ENCODE data around the gene LBH.

Gene LBH

DNA sequence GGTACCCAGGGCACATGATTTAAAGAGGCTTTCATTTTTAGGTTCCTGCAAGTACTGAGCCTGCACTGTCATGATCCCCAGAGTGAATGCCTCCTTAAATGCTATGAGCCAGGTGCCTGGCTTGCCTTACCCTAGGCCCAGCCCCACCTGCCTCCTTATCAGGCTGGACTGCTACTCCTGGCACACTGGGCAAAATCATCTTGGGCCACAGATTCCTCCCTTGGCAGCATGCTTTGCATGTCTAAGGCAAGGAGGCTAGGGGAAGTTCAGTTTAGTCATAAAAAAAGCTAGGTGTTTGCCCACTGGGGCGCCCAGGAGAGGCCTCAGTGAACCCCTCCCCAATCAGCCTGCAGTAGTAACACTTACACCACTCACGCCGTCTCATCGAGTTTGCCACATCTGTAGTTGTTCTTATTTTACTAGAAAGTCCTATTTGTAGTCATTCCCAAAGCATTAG, 45.1 kb downstream of the LBH start:
- DNase-seq (ENCODE audit: extremely low spot score): no peak
- ChIA-PET POLR2A (no interaction called here), CTCF (no interaction called here)
- TF ChIP-seq, protein P1, sequence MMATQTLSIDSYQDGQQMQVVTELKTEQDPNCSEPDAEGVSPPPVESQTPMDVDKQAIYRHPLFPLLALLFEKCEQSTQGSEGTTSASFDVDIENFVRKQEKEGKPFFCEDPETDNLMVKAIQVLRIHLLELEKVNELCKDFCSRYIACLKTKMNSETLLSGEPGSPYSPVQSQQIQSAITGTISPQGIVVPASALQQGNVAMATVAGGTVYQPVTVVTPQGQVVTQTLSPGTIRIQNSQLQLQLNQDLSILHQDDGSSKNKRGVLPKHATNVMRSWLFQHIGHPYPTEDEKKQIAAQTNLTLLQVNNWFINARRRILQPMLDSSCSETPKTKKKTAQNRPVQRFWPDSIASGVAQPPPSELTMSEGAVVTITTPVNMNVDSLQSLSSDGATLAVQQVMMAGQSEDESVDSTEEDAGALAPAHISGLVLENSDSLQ (IDR thresholded peaks at IDR 0.05): no peak
- no peak for TF ChIP-seq ARNT (IDR thresholded peaks at IDR 0.05)
- TF ChIP-seq FOXA1 (IDR thresholded peaks at IDR 0.05): no peak
- TF ChIP-seq LEF1 (IDR thresholded peaks at IDR 0.05; ENCODE audit: borderline replicate concordance): no peak
- no peak for TF ChIP-seq FOXM1 (IDR thresholded peaks at IDR 0.05; ENCODE audit: borderline replicate concordance)
- no peak for TF ChIP-seq SUZ12 (IDR thresholded peaks at IDR 0.05)
- TF ChIP-seq FOXK2 (IDR thresholded peaks at IDR 0.05): no peak
- TF ChIP-seq CTBP1 (IDR thresholded peaks at IDR 0.05; ENCODE audit: borderline replicate concordance): no peak
- no peak for TF ChIP-seq ZNF384 (IDR thresholded peaks at IDR 0.05)
- TF ChIP-seq ELF4 (IDR thresholded peaks at IDR 0.05): no peak
- TF ChIP-seq NFRKB (IDR thresholded peaks at IDR 0.05): no peak
- TF ChIP-seq L3MBTL2 (conservative IDR thresholded peaks at IDR 0.05): no peak
- TF ChIP-seq SP1 (IDR thresholded peaks at IDR 0.05): no peak
- TF ChIP-seq HDGF (IDR thresholded peaks at IDR 0.05; ENCODE audit: borderline replicate concordance): no peak
- no peak for TF ChIP-seq TARDBP (IDR thresholded peaks at IDR 0.05)
- no peak for TF ChIP-seq BHLHE40 (IDR thresholded peaks at IDR 0.05; ENCODE audit: borderline replicate concordance)

DNA sequence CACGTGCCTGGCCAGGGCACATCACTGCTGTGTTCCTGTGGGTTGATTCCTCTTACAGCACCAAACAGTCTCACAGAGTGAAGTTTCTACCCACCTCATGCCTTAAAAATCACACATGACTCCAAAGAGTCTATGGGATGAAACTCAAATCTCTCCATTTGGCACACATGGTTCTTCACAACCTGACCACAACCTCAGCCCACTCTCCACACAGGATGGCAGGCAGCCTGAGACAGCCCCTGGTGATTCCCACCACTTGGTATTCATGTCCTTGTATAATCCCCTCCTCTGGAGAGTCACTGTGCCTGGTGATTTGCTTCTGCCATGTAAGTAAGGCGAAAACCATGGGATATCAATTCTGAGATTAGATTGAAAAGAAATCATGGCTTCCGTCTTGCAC, 46.2 kb downstream of the LBH start:
- ChIA-PET CTCF (no interaction called here), POLR2A (no interaction called here)
- DNase-seq (ENCODE audit: extremely low spot score): no peak
- TF ChIP-seq TARDBP (IDR thresholded peaks at IDR 0.05) (no peak), FOXM1 (IDR thresholded peaks at IDR 0.05; ENCODE audit: borderline replicate concordance) (no peak), SUZ12 (IDR thresholded peaks at IDR 0.05) (no peak), CTBP1 (IDR thresholded peaks at IDR 0.05; ENCODE audit: borderline replicate concordance) (no peak)

DNA sequence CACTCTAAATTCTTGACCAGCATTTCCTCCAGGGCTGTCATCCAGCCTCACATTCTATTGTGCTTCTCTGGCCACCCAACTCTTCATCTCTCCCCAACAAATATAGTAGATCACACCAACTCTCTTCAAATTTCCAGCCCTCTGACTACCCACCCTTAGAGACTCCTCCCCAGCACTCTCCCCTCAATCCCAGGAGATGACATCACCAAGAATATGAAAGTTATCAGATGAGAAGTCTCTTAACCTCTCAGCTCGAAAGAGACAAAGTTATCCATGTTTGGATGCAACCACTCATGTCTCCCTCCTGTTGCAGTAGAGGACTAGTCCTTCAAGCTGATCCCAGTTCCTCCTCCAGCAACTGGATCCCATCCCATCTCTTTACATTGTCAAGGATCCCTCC, 47.1 kb downstream of the LBH start:
- POLR2A ChIA-PET: no interaction called here

DNA sequence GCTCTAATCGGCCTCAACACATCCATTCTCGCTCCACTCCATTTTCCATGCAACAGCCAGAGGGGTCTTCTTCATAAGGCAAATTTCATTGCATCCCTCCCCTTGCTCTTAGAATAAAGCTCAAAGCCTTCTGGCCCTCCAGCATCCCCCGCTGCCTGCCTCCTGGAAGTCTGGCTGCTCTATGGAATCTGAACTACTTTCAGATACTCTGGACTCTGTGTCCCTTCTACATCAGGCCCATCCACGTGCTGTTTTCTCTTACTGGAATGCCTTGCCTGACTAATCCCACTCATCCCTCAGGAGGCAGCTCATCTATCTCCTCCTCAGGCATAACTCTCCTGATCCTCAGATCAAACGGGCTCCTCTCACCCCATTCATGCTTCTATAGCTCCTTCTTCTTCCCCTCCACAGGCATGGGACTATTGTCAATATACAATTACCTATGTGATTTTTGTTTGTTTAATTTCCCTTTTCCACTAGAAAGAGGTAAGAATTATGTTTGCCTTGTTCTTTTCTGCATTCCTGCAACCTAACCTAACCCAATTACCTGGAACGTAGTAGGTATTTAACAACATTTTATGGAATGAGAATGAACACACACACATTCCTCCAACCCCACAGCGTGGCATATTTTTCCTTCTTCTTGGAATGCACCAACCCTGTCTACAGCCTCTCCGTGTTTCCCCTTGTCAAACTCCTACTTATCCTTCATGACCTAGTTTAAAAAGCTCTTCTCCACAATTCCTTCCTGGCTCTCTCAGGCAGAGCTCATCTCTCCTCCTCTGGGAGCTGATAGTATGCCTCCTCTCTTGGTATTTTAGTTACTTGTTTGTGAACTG, 49.5 kb downstream of the LBH start:
- no peak for TF ChIP-seq ZNF384 (IDR thresholded peaks at IDR 0.05)
- TF ChIP-seq ELF4 (IDR thresholded peaks at IDR 0.05): no peak
- TF ChIP-seq, protein P1 (IDR thresholded peaks at IDR 0.05): no peak
- TF ChIP-seq FOXM1 (IDR thresholded peaks at IDR 0.05; ENCODE audit: borderline replicate concordance): no peak
- TF ChIP-seq CTBP1 (IDR thresholded peaks at IDR 0.05; ENCODE audit: borderline replicate concordance): no peak
- TF ChIP-seq BHLHE40 (IDR thresholded peaks at IDR 0.05; ENCODE audit: borderline replicate concordance): no peak
- TF ChIP-seq SUZ12 (IDR thresholded peaks at IDR 0.05): no peak
- no peak for TF ChIP-seq SP1 (IDR thresholded peaks at IDR 0.05)
- no peak for TF ChIP-seq LEF1 (IDR thresholded peaks at IDR 0.05; ENCODE audit: borderline replicate concordance)
- no peak for TF ChIP-seq FOXK2 (IDR thresholded peaks at IDR 0.05)
- DNase-seq (ENCODE audit: extremely low spot score): no peak
- ChIA-PET CTCF (no interaction called here), POLR2A (interaction anchor here (1.0 kb wide), 1 partner anchor 50 kb away, joined by 3 read pairs; the partner anchor contains the start of gene LBH)

More for the DNA sequence above, 47.1 kb downstream of the LBH start:
- CTCF ChIA-PET: no interaction called here
- no peak for DNase-seq (ENCODE audit: extremely low spot score)
- TF ChIP-seq FOXK2 (IDR thresholded peaks at IDR 0.05) (no peak), L3MBTL2 (conservative IDR thresholded peaks at IDR 0.05) (no peak), ARNT (IDR thresholded peaks at IDR 0.05) (no peak), ZNF384 (IDR thresholded peaks at IDR 0.05) (no peak), CTBP1 (IDR thresholded peaks at IDR 0.05; ENCODE audit: borderline replicate concordance) (no peak), HDGF (IDR thresholded peaks at IDR 0.05; ENCODE audit: borderline replicate concordance) (no peak), LEF1 (IDR thresholded peaks at IDR 0.05; ENCODE audit: borderline replicate concordance) (no peak), FOXM1 (IDR thresholded peaks at IDR 0.05; ENCODE audit: borderline replicate concordance) (no peak), ELF4 (IDR thresholded peaks at IDR 0.05) (no peak), BHLHE40 (IDR thresholded peaks at IDR 0.05; ENCODE audit: borderline replicate concordance) (no peak), SP1 (IDR thresholded peaks at IDR 0.05) (no peak), FOXA1 (IDR thresholded peaks at IDR 0.05) (no peak), TARDBP (IDR thresholded peaks at IDR 0.05) (no peak), NFRKB (IDR thresholded peaks at IDR 0.05) (no peak), SUZ12 (IDR thresholded peaks at IDR 0.05) (no peak)
- TF ChIP-seq, protein P1 (IDR thresholded peaks at IDR 0.05): no peak

DNA sequence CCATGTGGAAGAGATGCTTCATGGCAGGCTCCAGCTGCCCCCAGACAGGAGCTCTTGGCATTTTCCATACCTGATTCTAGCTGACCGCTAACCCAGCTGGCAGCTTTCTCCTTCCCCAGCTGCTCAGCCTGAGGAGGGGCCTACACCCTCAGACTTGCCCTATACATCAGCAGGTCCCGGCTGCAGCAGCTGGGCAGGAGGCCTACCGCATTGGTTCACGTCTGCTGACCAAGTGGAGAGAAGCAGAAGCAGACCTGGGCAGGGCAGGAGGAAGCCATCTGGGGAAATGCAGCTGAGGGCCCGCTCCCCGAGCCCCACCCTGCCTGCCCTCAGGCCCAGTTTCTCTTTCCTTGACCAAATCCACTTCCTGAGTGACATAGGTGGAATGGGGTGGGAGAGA, 50.7 kb downstream of the LBH start:
- ChIA-PET POLR2A (no interaction called here), CTCF (no interaction called here)
- no peak for DNase-seq (ENCODE audit: extremely low spot score)
- TF ChIP-seq FOXA1 (IDR thresholded peaks at IDR 0.05): no peak
- no peak for TF ChIP-seq FOXM1 (IDR thresholded peaks at IDR 0.05; ENCODE audit: borderline replicate concordance)
- no peak for TF ChIP-seq LEF1 (IDR thresholded peaks at IDR 0.05; ENCODE audit: borderline replicate concordance)
- TF ChIP-seq HDGF (IDR thresholded peaks at IDR 0.05; ENCODE audit: borderline replicate concordance): no peak
- TF ChIP-seq BHLHE40 (IDR thresholded peaks at IDR 0.05; ENCODE audit: borderline replicate concordance): no peak
- TF ChIP-seq FOXK2 (IDR thresholded peaks at IDR 0.05): no peak
- no peak for TF ChIP-seq NFRKB (IDR thresholded peaks at IDR 0.05)

DNA sequence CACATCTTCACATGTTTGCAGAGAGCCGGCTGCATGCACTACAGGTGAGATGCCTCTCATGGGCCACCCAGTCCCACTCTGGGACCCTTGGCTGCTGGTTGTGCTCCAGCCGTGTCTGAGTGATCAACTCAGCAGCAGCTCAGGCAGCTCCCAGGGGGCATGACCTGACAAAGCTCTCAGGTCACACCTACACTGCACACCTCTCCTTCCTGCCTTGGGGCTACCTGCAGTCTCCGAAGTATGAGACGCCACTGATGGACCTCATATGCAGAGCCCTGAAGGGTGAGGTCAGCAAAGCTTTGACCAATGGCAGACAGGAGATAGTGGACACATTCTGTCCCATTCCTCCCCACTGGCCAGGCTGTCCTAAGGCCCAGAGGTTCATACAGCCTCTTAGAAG, 51.4 kb downstream of the LBH start:
- POLR2A ChIA-PET: no interaction called here
- no peak for DNase-seq (ENCODE audit: extremely low spot score)
- no peak for TF ChIP-seq TARDBP (IDR thresholded peaks at IDR 0.05)
- no peak for TF ChIP-seq BHLHE40 (IDR thresholded peaks at IDR 0.05; ENCODE audit: borderline replicate concordance)
- TF ChIP-seq, protein P1 (IDR thresholded peaks at IDR 0.05): no peak
- TF ChIP-seq CTBP1 (IDR thresholded peaks at IDR 0.05; ENCODE audit: borderline replicate concordance): no peak
- no peak for TF ChIP-seq ZNF384 (IDR thresholded peaks at IDR 0.05)
- no peak for TF ChIP-seq SUZ12 (IDR thresholded peaks at IDR 0.05)
- no peak for TF ChIP-seq FOXA1 (IDR thresholded peaks at IDR 0.05)
- no peak for TF ChIP-seq LEF1 (IDR thresholded peaks at IDR 0.05; ENCODE audit: borderline replicate concordance)
- TF ChIP-seq ARNT (IDR thresholded peaks at IDR 0.05): no peak
- TF ChIP-seq FOXK2 (IDR thresholded peaks at IDR 0.05): no peak
- no peak for TF ChIP-seq FOXM1 (IDR thresholded peaks at IDR 0.05; ENCODE audit: borderline replicate concordance)
- TF ChIP-seq HDGF (IDR thresholded peaks at IDR 0.05; ENCODE audit: borderline replicate concordance): no peak
- TF ChIP-seq ELF4 (IDR thresholded peaks at IDR 0.05): no peak
- no peak for TF ChIP-seq SP1 (IDR thresholded peaks at IDR 0.05)
- no peak for TF ChIP-seq L3MBTL2 (conservative IDR thresholded peaks at IDR 0.05)
- no peak for TF ChIP-seq NFRKB (IDR thresholded peaks at IDR 0.05)
- CTCF ChIA-PET: no interaction called here

Data from HEK293T (cell line).